ENCODE data around the gene PXMP2.

DNA sequence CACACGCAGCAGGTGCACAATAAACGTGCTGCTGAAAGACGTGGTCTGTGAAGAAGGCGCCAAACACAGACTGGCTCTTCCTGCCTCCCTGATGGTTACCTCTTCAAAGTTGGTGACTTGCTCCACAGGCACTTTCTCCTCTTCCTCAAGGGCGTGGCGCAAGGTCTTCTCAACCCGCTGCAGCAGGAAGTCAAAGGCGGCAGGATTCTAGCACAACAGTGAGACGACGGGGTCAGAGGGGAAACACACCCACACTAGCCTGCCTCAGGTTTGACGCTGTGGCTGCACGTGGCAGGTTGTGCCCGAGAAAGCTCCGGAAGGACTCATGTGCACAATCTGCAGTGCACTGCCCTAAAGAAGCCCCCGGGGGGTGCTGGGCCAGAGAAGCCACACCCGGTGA, 15.3 kb upstream of the PXMP2 start:
- TF ChIP-seq, protein P1, sequence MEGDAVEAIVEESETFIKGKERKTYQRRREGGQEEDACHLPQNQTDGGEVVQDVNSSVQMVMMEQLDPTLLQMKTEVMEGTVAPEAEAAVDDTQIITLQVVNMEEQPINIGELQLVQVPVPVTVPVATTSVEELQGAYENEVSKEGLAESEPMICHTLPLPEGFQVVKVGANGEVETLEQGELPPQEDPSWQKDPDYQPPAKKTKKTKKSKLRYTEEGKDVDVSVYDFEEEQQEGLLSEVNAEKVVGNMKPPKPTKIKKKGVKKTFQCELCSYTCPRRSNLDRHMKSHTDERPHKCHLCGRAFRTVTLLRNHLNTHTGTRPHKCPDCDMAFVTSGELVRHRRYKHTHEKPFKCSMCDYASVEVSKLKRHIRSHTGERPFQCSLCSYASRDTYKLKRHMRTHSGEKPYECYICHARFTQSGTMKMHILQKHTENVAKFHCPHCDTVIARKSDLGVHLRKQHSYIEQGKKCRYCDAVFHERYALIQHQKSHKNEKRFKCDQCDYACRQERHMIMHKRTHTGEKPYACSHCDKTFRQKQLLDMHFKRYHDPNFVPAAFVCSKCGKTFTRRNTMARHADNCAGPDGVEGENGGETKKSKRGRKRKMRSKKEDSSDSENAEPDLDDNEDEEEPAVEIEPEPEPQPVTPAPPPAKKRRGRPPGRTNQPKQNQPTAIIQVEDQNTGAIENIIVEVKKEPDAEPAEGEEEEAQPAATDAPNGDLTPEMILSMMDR (IDR thresholded peaks at IDR 0.05; ENCODE audit: low read depth, low read length, missing input control), result no peak
- TF ChIP-seq, protein P2, sequence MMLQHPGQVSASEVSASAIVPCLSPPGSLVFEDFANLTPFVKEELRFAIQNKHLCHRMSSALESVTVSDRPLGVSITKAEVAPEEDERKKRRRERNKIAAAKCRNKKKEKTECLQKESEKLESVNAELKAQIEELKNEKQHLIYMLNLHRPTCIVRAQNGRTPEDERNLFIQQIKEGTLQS (IDR thresholded peaks at IDR 0.05), result no peak
- TF ChIP-seq EGR1 (IDR thresholded peaks at IDR 0.05; ENCODE audit: low read depth in 2 of 2) (no peak), JUND (IDR thresholded peaks at IDR 0.05) (no peak), TAF1 (conservative IDR thresholded peaks at IDR 0.05) (no peak), YY1 (IDR thresholded peaks at IDR 0.05) (no peak), GABPA (IDR thresholded peaks at IDR 0.05 in 1 of 2, conservative IDR thresholded peaks at IDR 0.05 in 1 of 2) (no peak), FOXA1 (IDR thresholded peaks at IDR 0.05) (no peak), RAD21 (IDR thresholded peaks at IDR 0.05) (no peak), NR2F2 (IDR thresholded peaks at IDR 0.05) (no peak)
- TF ChIP-seq, protein P3, sequence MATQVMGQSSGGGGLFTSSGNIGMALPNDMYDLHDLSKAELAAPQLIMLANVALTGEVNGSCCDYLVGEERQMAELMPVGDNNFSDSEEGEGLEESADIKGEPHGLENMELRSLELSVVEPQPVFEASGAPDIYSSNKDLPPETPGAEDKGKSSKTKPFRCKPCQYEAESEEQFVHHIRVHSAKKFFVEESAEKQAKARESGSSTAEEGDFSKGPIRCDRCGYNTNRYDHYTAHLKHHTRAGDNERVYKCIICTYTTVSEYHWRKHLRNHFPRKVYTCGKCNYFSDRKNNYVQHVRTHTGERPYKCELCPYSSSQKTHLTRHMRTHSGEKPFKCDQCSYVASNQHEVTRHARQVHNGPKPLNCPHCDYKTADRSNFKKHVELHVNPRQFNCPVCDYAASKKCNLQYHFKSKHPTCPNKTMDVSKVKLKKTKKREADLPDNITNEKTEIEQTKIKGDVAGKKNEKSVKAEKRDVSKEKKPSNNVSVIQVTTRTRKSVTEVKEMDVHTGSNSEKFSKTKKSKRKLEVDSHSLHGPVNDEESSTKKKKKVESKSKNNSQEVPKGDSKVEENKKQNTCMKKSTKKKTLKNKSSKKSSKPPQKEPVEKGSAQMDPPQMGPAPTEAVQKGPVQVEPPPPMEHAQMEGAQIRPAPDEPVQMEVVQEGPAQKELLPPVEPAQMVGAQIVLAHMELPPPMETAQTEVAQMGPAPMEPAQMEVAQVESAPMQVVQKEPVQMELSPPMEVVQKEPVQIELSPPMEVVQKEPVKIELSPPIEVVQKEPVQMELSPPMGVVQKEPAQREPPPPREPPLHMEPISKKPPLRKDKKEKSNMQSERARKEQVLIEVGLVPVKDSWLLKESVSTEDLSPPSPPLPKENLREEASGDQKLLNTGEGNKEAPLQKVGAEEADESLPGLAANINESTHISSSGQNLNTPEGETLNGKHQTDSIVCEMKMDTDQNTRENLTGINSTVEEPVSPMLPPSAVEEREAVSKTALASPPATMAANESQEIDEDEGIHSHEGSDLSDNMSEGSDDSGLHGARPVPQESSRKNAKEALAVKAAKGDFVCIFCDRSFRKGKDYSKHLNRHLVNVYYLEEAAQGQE (IDR thresholded peaks at IDR 0.05), result no peak
- TF ChIP-seq, protein P4, sequence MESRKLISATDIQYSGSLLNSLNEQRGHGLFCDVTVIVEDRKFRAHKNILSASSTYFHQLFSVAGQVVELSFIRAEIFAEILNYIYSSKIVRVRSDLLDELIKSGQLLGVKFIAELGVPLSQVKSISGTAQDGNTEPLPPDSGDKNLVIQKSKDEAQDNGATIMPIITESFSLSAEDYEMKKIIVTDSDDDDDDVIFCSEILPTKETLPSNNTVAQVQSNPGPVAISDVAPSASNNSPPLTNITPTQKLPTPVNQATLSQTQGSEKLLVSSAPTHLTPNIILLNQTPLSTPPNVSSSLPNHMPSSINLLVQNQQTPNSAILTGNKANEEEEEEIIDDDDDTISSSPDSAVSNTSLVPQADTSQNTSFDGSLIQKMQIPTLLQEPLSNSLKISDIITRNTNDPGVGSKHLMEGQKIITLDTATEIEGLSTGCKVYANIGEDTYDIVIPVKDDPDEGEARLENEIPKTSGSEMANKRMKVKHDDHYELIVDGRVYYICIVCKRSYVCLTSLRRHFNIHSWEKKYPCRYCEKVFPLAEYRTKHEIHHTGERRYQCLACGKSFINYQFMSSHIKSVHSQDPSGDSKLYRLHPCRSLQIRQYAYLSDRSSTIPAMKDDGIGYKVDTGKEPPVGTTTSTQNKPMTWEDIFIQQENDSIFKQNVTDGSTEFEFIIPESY (IDR thresholded peaks at IDR 0.05), result no peak
- TF ChIP-seq, protein P5, sequence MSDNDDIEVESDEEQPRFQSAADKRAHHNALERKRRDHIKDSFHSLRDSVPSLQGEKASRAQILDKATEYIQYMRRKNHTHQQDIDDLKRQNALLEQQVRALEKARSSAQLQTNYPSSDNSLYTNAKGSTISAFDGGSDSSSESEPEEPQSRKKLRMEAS (IDR thresholded peaks at IDR 0.05), result no peak

Measured in liver (tissue), 3 donors.